DND-41 (cell line): Measurements from ENCODE around the gene ATF2.

ENCODE experiments used
- CTCF ChIP-seq: IDR thresholded peaks from 2 replicates; pipeline ENCODE4 v1.5.1; 2012; ENCODE audit warnings: borderline replicate concordance, low read length, moderate library complexity, mild to moderate bottlenecking; ENCODE audit not compliant: poor library complexity, severe bottlenecking; ENCODE audit errors: extremely low read depth
- EZH2 ChIP-seq: IDR thresholded peaks from 3 replicates; pipeline ENCODE4 v1.6.1; 2012; ENCODE audit warnings: borderline replicate concordance, low read depth, mild to moderate bottlenecking, moderate library complexity, low read length, inconsistent platforms; ENCODE audit not compliant: severe bottlenecking

- TF ChIP-seq CTCF (no peak), EZH2 (no peak)
These were observed 38.9 kb upstream of the ATF2 start for GRCh38 chr2:175206866-175207265.
